GM12878 (cell line): ENCODE measurements around the gene ERN2. TPM values are rescaled to one million over a fixed set of nuclear protein-coding genes. Genes with fewer than 3 reads are reported as not detected.

ENCODE experiments used
- ATAC-seq: fragments of 200-7000 bp; cut with Tn5 transposase; 3 replicates; pipeline ENCODE4 v1.9.1; 2020; ENCODE audit warnings: mild to moderate bottlenecking, moderate library complexity
- BruUV-seq: library from RNA; stranded (reverse); fragments of 400-500 nt; replicated peaks from 2 replicates; lab custom pipeline; 2021; lab: Mats Ljungman, UMichigan
- CTCF ChIA-PET: fragments of 300-600 bp; sonication (Branson Sonifier 250); formaldehyde crosslinking; extraction: SDS; loops from one replicate; lab custom pipeline; 2021; ENCODE audit warnings: inconsistent platforms; lab: Yijun Ruan, JAX
- POLR2A ChIA-PET: fragments of 350-600 bp; formaldehyde crosslinking; extraction: SDS; loops from one replicate; lab custom pipeline; 2021; ENCODE audit warnings: inconsistent platforms; lab: Charles Lee
- RAD21 ChIA-PET: fragments of 300-600 bp; sonication (Branson Sonifier 250); formaldehyde crosslinking; loops from one replicate; lab custom pipeline; 2023; ENCODE audit warnings: antibody characterized with exemption; ENCODE audit not compliant: unreplicated experiment; lab: Charles Lee
- SMC1A ChIA-PET: fragments of 300-600 bp; sonication (Branson Sonifier 250); formaldehyde crosslinking; loops from one replicate; lab custom pipeline; 2023; ENCODE audit not compliant: unreplicated experiment, uncharacterized antibody; lab: Charles Lee
- DNase-seq: peaks from one replicate; pipeline ENCODE4 v3.0.0-alpha.2; 2011; ENCODE audit warnings: low read depth, low spot score
- FAIRE-seq: peaks from 3 replicates; lab custom pipeline; 2011; peaks lifted over from hg19 to GRCh38; lab: Jason Lieb, UNC
- H2AFZ ChIP-seq: 2 replicates; pipeline ENCODE4 v1.6.0; 2011; ENCODE audit warnings: low read depth, low read length, control low read depth; ENCODE audit not compliant: control insufficient read depth
- H3K27ac ChIP-seq: 2 replicates; pipeline ENCODE4 v1.5.1; 2011; ENCODE audit warnings: control low read depth; ENCODE audit not compliant: control insufficient read depth, insufficient read depth
- H3K27me3 ChIP-seq, 2 experiments: replicated peaks in 1 of 2; 2 replicates each; pipeline versions ENCODE4 v1.6.0 to v1.6.1; 2011; ENCODE audit warnings: low read length in 1 of 2; ENCODE audit not compliant: control insufficient read depth in 2 of 2, insufficient read depth in 2 of 2
- H3K36me3 ChIP-seq, 2 experiments: 2 replicates each; pipeline ENCODE4 v1.5.1; 2011; ENCODE audit warnings: low read length in 1 of 2; ENCODE audit not compliant: control insufficient read depth in 2 of 2, insufficient read depth in 2 of 2
- H3K4me1 ChIP-seq: 2 replicates; pipeline ENCODE4 v1.6.1; 2011; ENCODE audit warnings: mild to moderate bottlenecking, low read length, moderate library complexity, mixed read lengths; ENCODE audit not compliant: control insufficient read depth, insufficient read depth
- H3K4me2 ChIP-seq: 2 replicates; pipeline ENCODE4 v1.6.0; 2011; ENCODE audit warnings: control low read depth; ENCODE audit not compliant: control insufficient read depth, insufficient read depth
- H3K4me3 ChIP-seq: fragments of 200-600 bp; sonication (generic); 2 replicates; pipeline ENCODE4 v1.5.1; 2016
- H3K79me2 ChIP-seq: 2 replicates; pipeline ENCODE4 v1.6.0; 2011; ENCODE audit warnings: low read length; ENCODE audit not compliant: control insufficient read depth, insufficient read depth
- H3K9ac ChIP-seq: 2 replicates; pipeline ENCODE4 v1.8.0; 2011; ENCODE audit warnings: low read length, control low read depth, mixed read lengths; ENCODE audit not compliant: control insufficient read depth, insufficient read depth
- H3K9me3 ChIP-seq: replicated peaks from 3 replicates; pipeline ENCODE4 v1.5.1; 2011; ENCODE audit warnings: mild to moderate bottlenecking, low read length; ENCODE audit not compliant: control insufficient read depth, insufficient read depth
- H4K20me1 ChIP-seq: 2 replicates; pipeline ENCODE4 v1.6.0; 2011; ENCODE audit not compliant: control insufficient read depth, insufficient read depth
- CBFB ChIP-seq: IDR thresholded peaks from 2 replicates; pipeline ENCODE4 v1.6.1; 2016; ENCODE audit warnings: antibody characterized with exemption, low read depth
- GATAD2B ChIP-seq: fragments of 450-650 bp; conservative IDR thresholded peaks from 2 replicates; pipeline ENCODE4 v1.6.1; 2017; ENCODE audit warnings: low read depth, mild to moderate bottlenecking, moderate library complexity
- KAT2A ChIP-seq: conservative IDR thresholded peaks from 2 replicates; pipeline ENCODE4 v1.6.1; 2011; ENCODE audit warnings: low read depth, low read length; ENCODE audit not compliant: control insufficient read depth
- NR2F1 ChIP-seq: fragments of 450-650 bp; conservative IDR thresholded peaks from 2 replicates; pipeline ENCODE4 v1.6.1; 2017; ENCODE audit warnings: mild to moderate bottlenecking
- RAD21 ChIP-seq: IDR thresholded peaks from 2 replicates; pipeline ENCODE4 v1.6.1; 2011; ENCODE audit warnings: mild to moderate bottlenecking, low read depth, low read length, moderate library complexity; ENCODE audit not compliant: insufficient read depth
- RELA ChIP-seq: fragments of 450-650 bp; IDR thresholded peaks from 2 replicates; pipeline ENCODE4 v1.8.0; 2014; ENCODE audit warnings: borderline replicate concordance; ENCODE audit not compliant: partially characterized antibody
- RUNX3 ChIP-seq: IDR thresholded peaks from 2 replicates; pipeline ENCODE4 v1.6.1; 2012; ENCODE audit warnings: low read length, inconsistent platforms
- SKIL ChIP-seq: fragments of 450-650 bp; IDR thresholded peaks from 2 replicates; pipeline ENCODE4 v1.6.1; 2017; ENCODE audit warnings: mild to moderate bottlenecking, low read depth, inconsistent platforms; ENCODE audit not compliant: poor library complexity, severe bottlenecking
- WRNIP1 ChIP-seq: IDR thresholded peaks from 2 replicates; pipeline ENCODE4 v1.6.1; 2011; ENCODE audit warnings: low read depth, low read length, improper control_type of control experiment, borderline replicate concordance
- in situ Hi-C: fragments of 300-500 bp; cut with MboI; formaldehyde crosslinking; loops from 9 replicates; pipeline ENCODE4 v1.14.3; 2018; ENCODE audit warnings: mixed read lengths
- intact Hi-C: fragments of 100-400 bp; cut with micrococcal nuclease; formaldehyde crosslinking; loops from one replicate; pipeline ENCODE4 v1.14.2; 2022; ENCODE audit not compliant: unreplicated experiment
- polyA plus RNA-seq, 11 experiments: library from polyadenylated mRNA; depleted of rRNA in 4 of 11; unstranded in 6 of 11; stranded (reverse) in 5 of 11; fragments of >200 nt; fragmentation: Nextera tagmentation in 4 of 11; fragmentation: Illumina TruSeq in 1 of 11; extraction: Ambion mirVana in 4 of 11; extraction: Trizol in 1 of 11; gene quantifications; 1 replicate in 1 of 11; 2 replicates in 10 of 11; pipeline versions ENCODE4 v1.2.1 to v1.2.3, GENCODE V29; 2011 to 2016; ENCODE audit warnings: inconsistent platforms in 2 of 11, missing spikeins in 2 of 11, low read depth in 1 of 11
- total RNA-seq, 4 experiments: library from RNA; depleted of rRNA in 3 of 4; stranded (reverse); fragments of >200 nt in 3 of 4; fragmentation: Illumina TruSeq in 1 of 4; extraction: Trizol in 1 of 4; gene quantifications; 2 replicates each; pipeline versions ENCODE4 v1.2.1 to v1.2.3, GENCODE V29; 2013 to 2021

Gene ERN2
- total and polyA plus RNA-seq, 10 of the 15 experiments (the other 5 are each of a cell fraction or from before 2014, with no cell fraction given): 0.06 to 0.95 (median 0.36) TPM; not detected in 5

- no peak for TF ChIP-seq WRNIP1
- TF ChIP-seq RUNX3: no peak
- TF ChIP-seq GATAD2B: no peak
- no peak for TF ChIP-seq SKIL
- TF ChIP-seq CBFB: no peak
Observed at GRCh38 chr16:23710008-23710407, 3.0 kb downstream of the ERN2 start (continued).

GRCh38 chr16:23709536-23709935, 3.5 kb downstream of the ERN2 start:
- Histone ChIP-seq H3K27me3 (peaks cover 0 to 2% of the 10 kb centered on the region in 2 experiments; a peak in 1 of 4 replicates), H3K27ac (no peak overlapping the region), H2AFZ (no peak overlapping the region), H3K79me2 (no peaks in the 10 kb centered on the region), H3K4me3 (no peak overlapping the region), H4K20me1 (no peaks in the 10 kb centered on the region), H3K4me1 (no peaks in the 10 kb centered on the region), H3K9me3 (peaks cover 10% of the 10 kb centered on the region; the same call in 2 of the 3 replicates), H3K9ac (no peak overlapping the region), H3K4me2 (no peak overlapping the region), H3K36me3 (no peaks in the 10 kb centered on the region)
- TF ChIP-seq KAT2A: no peak
- no peak for TF ChIP-seq RELA
- no peak for TF ChIP-seq RAD21
- no peak for TF ChIP-seq NR2F1
- CTCF ChIA-PET: interaction anchor here (1.1 kb wide), 1 partner anchor 16 kb away, joined by 3 read pairs; no protein-coding TSS in a partner anchor
- POLR2A ChIA-PET: no interaction called here
- DNase-seq (no peak), FAIRE-seq (no peak), ATAC-seq (no peak)
- in situ Hi-C loops (no loop called here), intact Hi-C loops (no loop called here)
- RAD21 ChIA-PET: no interaction called here
- SMC1A ChIA-PET: interaction anchor here (0.8 to 1.6 kb wide), 3 partner anchors 10 to 519 kb away, joined by 3 to 4 read pairs (median 3); no protein-coding TSS in a partner anchor
- BruUV-seq: no TSS peak
